AG04449 (cell line): ENCODE measurements around the gene GPRIN3.

ENCODE experiments used
- CTCF ChIA-PET: fragments of 350-600 bp; formaldehyde crosslinking; extraction: SDS; loops from one replicate; lab custom pipeline; 2021; ENCODE audit warnings: antibody characterized with exemption; lab: Yijun Ruan, JAX
- POLR2A ChIA-PET: fragments of 400-600, 350-600 bp; formaldehyde crosslinking; extraction: SDS; loops from one replicate; lab custom pipeline; 2020; ENCODE audit warnings: antibody characterized with exemption, inconsistent platforms; lab: Yijun Ruan, JAX
- DNase-seq: peaks from one replicate; pipeline ENCODE4 v3.0.0-alpha.2; 2010; ENCODE audit warnings: low read depth, low spot score
- H3K4me3 ChIP-seq: 2 replicates; pipeline ENCODE4 v1.5.1; 2011; ENCODE audit warnings: low read depth, mild to moderate bottlenecking, control low read depth, low read length
- TF ChIP-seq, protein P1 (sequence below): IDR thresholded peaks from one replicate; pipeline ENCODE4 v1.5.1; 2011; ENCODE audit warnings: mild to moderate bottlenecking, moderate library complexity, low read length, control low read depth, inconsistent platforms; ENCODE audit not compliant: insufficient read depth; ENCODE audit errors: missing control alignments

GPRIN3 gene

GRCh38 chr4:89267846-89268245 is 39.8 kb downstream of the GPRIN3 start:
- H3K4me3 ChIP-seq: no peak overlapping the region
- DNase-seq: no peak
- POLR2A ChIA-PET: no interaction called here
- TF ChIP-seq, protein P1, sequence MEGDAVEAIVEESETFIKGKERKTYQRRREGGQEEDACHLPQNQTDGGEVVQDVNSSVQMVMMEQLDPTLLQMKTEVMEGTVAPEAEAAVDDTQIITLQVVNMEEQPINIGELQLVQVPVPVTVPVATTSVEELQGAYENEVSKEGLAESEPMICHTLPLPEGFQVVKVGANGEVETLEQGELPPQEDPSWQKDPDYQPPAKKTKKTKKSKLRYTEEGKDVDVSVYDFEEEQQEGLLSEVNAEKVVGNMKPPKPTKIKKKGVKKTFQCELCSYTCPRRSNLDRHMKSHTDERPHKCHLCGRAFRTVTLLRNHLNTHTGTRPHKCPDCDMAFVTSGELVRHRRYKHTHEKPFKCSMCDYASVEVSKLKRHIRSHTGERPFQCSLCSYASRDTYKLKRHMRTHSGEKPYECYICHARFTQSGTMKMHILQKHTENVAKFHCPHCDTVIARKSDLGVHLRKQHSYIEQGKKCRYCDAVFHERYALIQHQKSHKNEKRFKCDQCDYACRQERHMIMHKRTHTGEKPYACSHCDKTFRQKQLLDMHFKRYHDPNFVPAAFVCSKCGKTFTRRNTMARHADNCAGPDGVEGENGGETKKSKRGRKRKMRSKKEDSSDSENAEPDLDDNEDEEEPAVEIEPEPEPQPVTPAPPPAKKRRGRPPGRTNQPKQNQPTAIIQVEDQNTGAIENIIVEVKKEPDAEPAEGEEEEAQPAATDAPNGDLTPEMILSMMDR: no peak
- CTCF ChIA-PET: no interaction called here

- POLR2A ChIA-PET: no interaction called here
- H3K4me3 ChIP-seq: no peak overlapping the region
- CTCF ChIA-PET: no interaction called here
- TF ChIP-seq, protein P1: no peak
- no peak for DNase-seq
Measured at GRCh38 chr4:89267392-89267791, 40.2 kb downstream of the GPRIN3 start.

- TF ChIP-seq, protein P1: no peak
- CTCF ChIA-PET: no interaction called here
- H3K4me3 ChIP-seq: no peak overlapping the region
- DNase-seq: no peak
- POLR2A ChIA-PET: no interaction called here
Measured at GRCh38 chr4:89266128-89266527, 41.5 kb downstream of the GPRIN3 start.

- ChIA-PET POLR2A (no interaction called here), CTCF (interaction anchor here (1.1 to 1.3 kb wide), 2 partner anchors 10 to 35 kb away, joined by 3 read pairs; no protein-coding TSS in a partner anchor)
- DNase-seq: no peak
- TF ChIP-seq, protein P1: no peak
- H3K4me3 ChIP-seq: no peak overlapping the region
Measured at GRCh38 chr4:89263265-89263664, 44.3 kb downstream of the GPRIN3 start.

DNA sequence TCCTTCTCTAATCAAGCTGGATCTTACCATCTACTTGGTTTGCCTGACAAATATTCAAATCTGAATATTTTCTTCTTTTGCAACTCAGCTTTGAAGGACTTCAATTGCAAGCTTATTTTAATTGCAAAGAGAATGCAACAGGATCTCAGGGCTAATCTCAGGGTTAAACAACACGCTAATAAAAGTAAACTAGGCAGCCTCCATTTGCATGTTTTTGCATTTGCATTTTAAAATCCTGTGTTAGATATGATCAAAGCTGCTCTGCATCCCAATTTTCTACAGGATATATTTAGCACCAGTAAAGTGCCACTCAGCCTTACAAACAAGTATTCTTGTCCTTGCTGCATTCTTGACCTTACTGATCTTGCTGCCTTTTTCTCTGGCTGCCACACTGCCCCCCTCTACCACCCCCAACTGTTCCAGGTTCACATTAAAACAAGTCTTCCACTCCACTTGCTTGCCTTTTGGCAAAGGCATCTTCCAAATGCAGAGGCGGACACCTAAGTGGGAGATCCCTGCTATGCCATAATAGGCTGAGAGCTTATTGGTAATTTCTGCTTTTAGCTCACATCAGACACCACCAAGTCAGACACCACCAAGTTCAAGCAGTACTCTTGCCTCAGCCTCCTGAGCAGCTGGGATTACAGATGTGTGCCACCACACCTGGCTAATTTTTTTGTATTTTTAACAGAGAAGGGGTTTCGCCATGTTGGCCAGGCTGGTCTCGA is 48.1 kb downstream of the GPRIN3 start:
- CTCF ChIA-PET: interaction anchor here (1.0 kb wide), 1 partner anchor 34 kb away, joined by 5 read pairs; no protein-coding TSS in a partner anchor
- DNase-seq: no peak
- POLR2A ChIA-PET: no interaction called here
- no peak overlapping the region for H3K4me3 ChIP-seq
- TF ChIP-seq, protein P1: no peak

GRCh38 chr4:89258506-89258905 is 49.1 kb downstream of the GPRIN3 start:
- DNase-seq: no peak
- ChIA-PET POLR2A (no interaction called here), CTCF (interaction anchor here (1.0 kb wide), 1 partner anchor 33 kb away, joined by 5 read pairs; no protein-coding TSS in a partner anchor)
- TF ChIP-seq, protein P1: no peak
- no peak overlapping the region for H3K4me3 ChIP-seq
